HG03558 (cell line): Measurements from ENCODE around the gene NRP2.

ENCODE experiments used
- ATAC-seq: cut with Tn5 transposase; IDR thresholded peaks from one replicate; pipeline ENCODE4 v1.9.1; 2021; ENCODE audit warnings: moderate number of reproducible peaks; ENCODE audit not compliant: unreplicated experiment; ENCODE audit errors: extremely low read depth

Gene NRP2

GRCh38 chr2:205748639-205749038 lies 66.3 kb downstream of the NRP2 start:
- no peak for ATAC-seq

- no peak for ATAC-seq
These were observed 66.8 kb downstream of the NRP2 start for GRCh38 chr2:205749078-205749477.

GRCh38 chr2:205750797-205751196 lies 68.5 kb downstream of the NRP2 start:
- no peak for ATAC-seq

- ATAC-seq = no peak
These were observed 69.3 kb downstream of the NRP2 start for GRCh38 chr2:205751569-205752031.

- no peak for ATAC-seq
These were observed 70.1 kb downstream of the NRP2 start for GRCh38 chr2:205752296-205752820.

- ATAC-seq = no peak
These were observed 70.6 kb downstream of the NRP2 start for GRCh38 chr2:205752924-205753323.

GRCh38 chr2:205754285-205754923 lies 72.1 kb downstream of the NRP2 start:
- no peak for ATAC-seq

GRCh38 chr2:205754924-205755321 lies 72.6 kb downstream of the NRP2 start:
- no peak for ATAC-seq

GRCh38 chr2:205755923-205756322 lies 73.6 kb downstream of the NRP2 start:
- ATAC-seq = no peak

GRCh38 chr2:205757271-205757670 lies 75.0 kb downstream of the NRP2 start:
- ATAC-seq = no peak

GRCh38 chr2:205758051-205758450 lies 75.8 kb downstream of the NRP2 start:
- no peak for ATAC-seq

- ATAC-seq = no peak
These were observed 76.2 kb downstream of the NRP2 start for GRCh38 chr2:205758500-205758899.

GRCh38 chr2:205759257-205759656 lies 77.0 kb downstream of the NRP2 start:
- no peak for ATAC-seq

GRCh38 chr2:205759732-205760131 lies 77.4 kb downstream of the NRP2 start:
- ATAC-seq = no peak

GRCh38 chr2:205760157-205760556 lies 77.9 kb downstream of the NRP2 start:
- ATAC-seq = no peak

- no peak for ATAC-seq
These were observed 79.1 kb downstream of the NRP2 start for GRCh38 chr2:205761421-205761820.

- ATAC-seq = no peak
These were observed 80.6 kb downstream of the NRP2 start for GRCh38 chr2:205762881-205763280.

- ATAC-seq = no peak
These were observed 81.5 kb downstream of the NRP2 start for GRCh38 chr2:205763708-205764211.

- ATAC-seq = no peak
These were observed 82.0 kb downstream of the NRP2 start for GRCh38 chr2:205764270-205764746.

GRCh38 chr2:205765151-205765550 lies 82.8 kb downstream of the NRP2 start:
- no peak for ATAC-seq

GRCh38 chr2:205766779-205767359 lies 84.6 kb downstream of the NRP2 start:
- ATAC-seq = no peak

- ATAC-seq = no peak
These were observed 85.3 kb downstream of the NRP2 start for GRCh38 chr2:205767617-205768016.
